Effector CD8-positive, alpha-beta T cell (primary cell): ENCODE data around the gene DNAJA3.

Experiments
- DNase-seq: peaks from one replicate; lab custom pipeline; 2025; lab: John Stamatoyannopoulos, UW
- total RNA-seq, 4 experiments: gene quantifications; one replicate each; lab custom pipeline; 2026; lab: John Stamatoyannopoulos, UW

The DNAJA3 gene
- 69.8 to 97.5 (median 82.9) reads per million in 4 experiments for total RNA-seq

GRCh38 chr16:4425378-4426020 is at the start of gene DNAJA3:
DNAJA3 (plus strand) TSS chr16:4425868; CDS start chr16:4425882, 14 bp downstream.
- peak; percentile 87 for DNase-seq

- no peak for DNase-seq
Observed at GRCh38 chr16:4376126-4376892, 49.4 kb upstream of the DNAJA3 start.

GRCh38 chr16:4376893-4377572 is 48.6 kb upstream of the DNAJA3 start:
- no peak for DNase-seq

- DNase-seq: no peak
Observed at GRCh38 chr16:4377573-4378154, 48.0 kb upstream of the DNAJA3 start.

- no peak for DNase-seq
Observed at GRCh38 chr16:4378161-4378666, 47.5 kb upstream of the DNAJA3 start.

- DNase-seq: no peak
Observed at GRCh38 chr16:4378999-4379690, 46.5 kb upstream of the DNAJA3 start.

GRCh38 chr16:4380119-4381063 is 45.3 kb upstream of the DNAJA3 start:
- DNase-seq: no peak

- no peak for DNase-seq
Observed at GRCh38 chr16:4381072-4381934, 44.4 kb upstream of the DNAJA3 start.

GRCh38 chr16:4381935-4382794 is 43.5 kb upstream of the DNAJA3 start:
- no peak for DNase-seq

- no peak for DNase-seq
Observed at GRCh38 chr16:4382795-4383357, 42.8 kb upstream of the DNAJA3 start.

GRCh38 chr16:4383591-4384444 is 41.9 kb upstream of the DNAJA3 start:
- DNase-seq: no peak

GRCh38 chr16:4384509-4384942 is 41.1 kb upstream of the DNAJA3 start:
- DNase-seq: no peak

GRCh38 chr16:4385066-4385788 is 40.4 kb upstream of the DNAJA3 start:
- DNase-seq: no peak

- DNase-seq: no peak
Observed at GRCh38 chr16:4385789-4386450, 39.7 kb upstream of the DNAJA3 start.

GRCh38 chr16:4386451-4386805 is 39.2 kb upstream of the DNAJA3 start:
- DNase-seq: no peak
